K562 (cell line): ENCODE results near the gene KATNB1. TPM values are rescaled to one million over a fixed set of nuclear protein-coding genes. Genes with fewer than 3 reads are reported as not detected.

Experiments
- CBX8 ChIP-seq: fragments of 200-600 bp; sonication (generic); IDR thresholded peaks from 2 replicates; pipeline ENCODE4 v1.6.1; 2012; ENCODE audit warnings: borderline replicate concordance, mixed run types, low read depth, mild to moderate bottlenecking, moderate library complexity, mixed read lengths, low read length, control low read depth, inconsistent platforms; ENCODE audit not compliant: poor library complexity, severe bottlenecking; ENCODE audit errors: extremely low read depth
- ELK1 ChIP-seq: sonication (generic); formaldehyde crosslinking; IDR thresholded peaks from 2 replicates; pipeline ENCODE4 v1.8.1; 2022; ENCODE audit warnings: missing genetic modification reagents
- HMG20A ChIP-seq: fragments of 450-650 bp; formaldehyde crosslinking; conservative IDR thresholded peaks from 2 replicates; pipeline ENCODE4 v1.4.0; 2020; ENCODE audit warnings: mild to moderate bottlenecking, mixed read lengths
- NONO ChIP-seq, 2 experiments: fragments of 200-400 bp in 1 of 2; fragments of 450-650 bp in 1 of 2; formaldehyde crosslinking in 1 of 2; IDR thresholded peaks; 2 replicates each; pipeline ENCODE4 v1.6.1; 2017; ENCODE audit warnings: low read depth in 2 of 2, mild to moderate bottlenecking in 2 of 2, moderate library complexity in 2 of 2, low read length in 1 of 2
- POLR2G ChIP-seq: fragments of 200-400 bp; formaldehyde crosslinking; IDR thresholded peaks from 2 replicates; pipeline ENCODE4 v1.6.1; 2017; ENCODE audit warnings: low read depth, mild to moderate bottlenecking, antibody characterized with exemption, low read length, moderate library complexity
- SMAD2 ChIP-seq: fragments of 150-350 bp; IDR thresholded peaks from 2 replicates; pipeline ENCODE4 v1.6.1; 2014; ENCODE audit warnings: low read depth, mild to moderate bottlenecking, low read length
- SNRNP70 ChIP-seq: fragments of 200-400 bp; formaldehyde crosslinking; optimal IDR thresholded peaks from 2 replicates; pipeline ENCODE3; 2017; ENCODE audit warnings: low read depth, low read length
- SRSF7 ChIP-seq: fragments of 200-400 bp; formaldehyde crosslinking; optimal IDR thresholded peaks from 2 replicates; pipeline ENCODE3; 2017; ENCODE audit warnings: mild to moderate bottlenecking, low read depth, low read length
- SUPT5H ChIP-seq: fragments of 450-650 bp; IDR thresholded peaks from 2 replicates; pipeline ENCODE4 v1.6.1; 2016
- ZNF23 ChIP-seq: fragments of 250-450 bp; sonication (Bioruptor Pico); IDR thresholded peaks from 2 replicates; pipeline ENCODE4 v1.4.0; 2020; ENCODE audit warnings: mild to moderate bottlenecking
- ZNF239 ChIP-seq: fragments of 250-450 bp; sonication (Bioruptor Pico); IDR thresholded peaks from 2 replicates; pipeline ENCODE4 v1.4.0; 2020; ENCODE audit warnings: mild to moderate bottlenecking
- ZNF583 ChIP-seq: fragments of 250-450 bp; sonication (Bioruptor Pico); IDR thresholded peaks from 2 replicates; pipeline ENCODE4 v1.4.0; 2020
- ZNF609 ChIP-seq: sonication (generic); formaldehyde crosslinking; IDR thresholded peaks from 2 replicates; pipeline ENCODE4 v1.8.1; 2023; ENCODE audit warnings: missing genetic modification reagents, mild to moderate bottlenecking, borderline replicate concordance
- ZNF766 ChIP-seq: fragments of 200-800 bp; sonication (Bioruptor generic); conservative IDR thresholded peaks from 2 replicates; pipeline ENCODE4 v1.6.1; 2016; ENCODE audit warnings: missing genetic modification characterization, missing compliant biosample characterization
- ZNF79 ChIP-seq: fragments of 250-450 bp; sonication (Bioruptor Pico); IDR thresholded peaks from 2 replicates; pipeline ENCODE4 v1.4.0; 2020; ENCODE audit warnings: low read depth, mild to moderate bottlenecking, moderate library complexity
- polyA plus RNA-seq, 8 experiments: library from polyadenylated mRNA; depleted of rRNA in 4 of 8; stranded (reverse) in 5 of 8; unstranded in 3 of 8; fragments of >200 nt; fragmentation: Nextera tagmentation in 2 of 8; fragmentation: Illumina TruSeq in 1 of 8; extraction: Ambion mirVana in 2 of 8; extraction: Trizol in 1 of 8; gene quantifications; 2 replicates each; pipeline versions ENCODE4 v1.2.1 to v1.2.3, GENCODE V29; 2011 to 2014; ENCODE audit warnings: inconsistent platforms in 1 of 8, missing spikeins in 1 of 8
- total RNA-seq, 7 experiments: library from RNA; depleted of rRNA in 6 of 7; stranded (reverse); fragments of >200 nt in 6 of 7; fragmentation: Illumina TruSeq in 2 of 7; extraction: Trizol in 2 of 7; gene quantifications; 2 replicates each; pipeline versions ENCODE4 v1.2.1 to v1.2.3, GENCODE V29; 2011 to 2021; ENCODE audit warnings: low replicate concordance in 1 of 7
- TF ChIP-seq, protein P1 (sequence below), 2 experiments: IDR thresholded peaks; 2 replicates each; pipeline ENCODE4 v1.6.1; 2012; ENCODE audit warnings: improper control_type of control experiment in 2 of 2, low read depth in 2 of 2, low read length in 2 of 2, borderline replicate concordance in 1 of 2
- TF ChIP-seq, protein P2 (sequence below), 2 experiments: IDR thresholded peaks; 2 replicates each; pipeline ENCODE4 v1.6.1; 2011; ENCODE audit warnings: borderline replicate concordance in 1 of 2, control low read depth in 1 of 2, low read depth in 1 of 2, low read length in 1 of 2, mild to moderate bottlenecking in 1 of 2, mixed read lengths in 1 of 2, moderate library complexity in 1 of 2; ENCODE audit not compliant: insufficient read depth in 1 of 2, insufficient read length in 1 of 2, poor library complexity in 1 of 2, severe bottlenecking in 1 of 2; ENCODE audit errors: extremely low read depth in 1 of 2

KATNB1 gene
- total and polyA plus RNA-seq, 9 of the 15 experiments (the other 6 are each of a cell fraction or from before 2014, with no cell fraction given): 1.2 to 52.6 (median 21.9) TPM

- TF ChIP-seq ZNF609 (CRISPR knock-in tag): no peak
- peak; percentile 60; the same call in 1 of the 2 replicates for TF ChIP-seq POLR2G
- TF ChIP-seq ZNF583 (CRISPR knock-in tag): no peak
- peak; percentile 44 for TF ChIP-seq SUPT5H
- TF ChIP-seq NONO (IDR thresholded peaks at IDR 0.05; ENCODE audit: low read depth in 2 of 2, low read length in 1 of 2): no peak
- no peak for TF ChIP-seq SMAD2
- no peak for TF ChIP-seq SNRNP70
- TF ChIP-seq SRSF7: no peak
- no peak for TF ChIP-seq ZNF239
- TF ChIP-seq ELK1: no peak
- no peak for TF ChIP-seq ZNF766 (CRISPR knock-in tag)
- no peak for TF ChIP-seq HMG20A (CRISPR knock-in tag)
- TF ChIP-seq, protein P1, sequence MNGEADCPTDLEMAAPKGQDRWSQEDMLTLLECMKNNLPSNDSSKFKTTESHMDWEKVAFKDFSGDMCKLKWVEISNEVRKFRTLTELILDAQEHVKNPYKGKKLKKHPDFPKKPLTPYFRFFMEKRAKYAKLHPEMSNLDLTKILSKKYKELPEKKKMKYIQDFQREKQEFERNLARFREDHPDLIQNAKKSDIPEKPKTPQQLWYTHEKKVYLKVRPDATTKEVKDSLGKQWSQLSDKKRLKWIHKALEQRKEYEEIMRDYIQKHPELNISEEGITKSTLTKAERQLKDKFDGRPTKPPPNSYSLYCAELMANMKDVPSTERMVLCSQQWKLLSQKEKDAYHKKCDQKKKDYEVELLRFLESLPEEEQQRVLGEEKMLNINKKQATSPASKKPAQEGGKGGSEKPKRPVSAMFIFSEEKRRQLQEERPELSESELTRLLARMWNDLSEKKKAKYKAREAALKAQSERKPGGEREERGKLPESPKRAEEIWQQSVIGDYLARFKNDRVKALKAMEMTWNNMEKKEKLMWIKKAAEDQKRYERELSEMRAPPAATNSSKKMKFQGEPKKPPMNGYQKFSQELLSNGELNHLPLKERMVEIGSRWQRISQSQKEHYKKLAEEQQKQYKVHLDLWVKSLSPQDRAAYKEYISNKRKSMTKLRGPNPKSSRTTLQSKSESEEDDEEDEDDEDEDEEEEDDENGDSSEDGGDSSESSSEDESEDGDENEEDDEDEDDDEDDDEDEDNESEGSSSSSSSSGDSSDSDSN (IDR thresholded peaks at IDR 0.05; ENCODE audit: borderline replicate concordance in 1 of 2, low read depth in 2 of 2, low read length in 2 of 2): no peak
- TF ChIP-seq ZNF79: no peak
- no peak for TF ChIP-seq CBX8
- TF ChIP-seq, protein P2, sequence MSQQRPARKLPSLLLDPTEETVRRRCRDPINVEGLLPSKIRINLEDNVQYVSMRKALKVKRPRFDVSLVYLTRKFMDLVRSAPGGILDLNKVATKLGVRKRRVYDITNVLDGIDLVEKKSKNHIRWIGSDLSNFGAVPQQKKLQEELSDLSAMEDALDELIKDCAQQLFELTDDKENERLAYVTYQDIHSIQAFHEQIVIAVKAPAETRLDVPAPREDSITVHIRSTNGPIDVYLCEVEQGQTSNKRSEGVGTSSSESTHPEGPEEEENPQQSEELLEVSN (IDR thresholded peaks at IDR 0.05; ENCODE audit: borderline replicate concordance in 1 of 2, extremely low read depth in 1 of 2, insufficient read depth in 1 of 2, insufficient read length in 1 of 2, low read depth in 1 of 2, low read length in 1 of 2, poor library complexity in 1 of 2, severe bottlenecking in 1 of 2): peak; percentile 45 to 69
- TF ChIP-seq ZNF23 (CRISPR knock-in tag): no peak
Measured at GRCh38 chr16:57735755-57736418, at the start of gene KATNB1 (continued).
